Liver (tissue), 9 donors: ENCODE data around the gene NDP. TPM values are rescaled to one million over a fixed set of nuclear protein-coding genes. Genes with fewer than 3 reads are reported as not detected.
"Not testable (repeated sequence)": the region's sequence is repeated elsewhere in the genome, so short reads cannot be mapped to it uniquely, and the experiment has no call there.

Experiments used
- DNase-seq: peaks from one replicate; pipeline ENCODE4 v3.0.0-alpha.2; 2017; ENCODE audit warnings: low spot score
- H3K27ac ChIP-seq, 2 donors: one replicate each; pipeline ENCODE4 v1.7.0; 2013; ENCODE audit warnings: inconsistent platforms in 2 of 2, low read length in 2 of 2, control low read depth in 1 of 2, low read depth in 1 of 2, mild to moderate bottlenecking in 1 of 2
- H3K27me3 ChIP-seq, 4 donors: one replicate each; pipeline versions ENCODE4 v1.6.1 to v1.7.0; 2013; ENCODE audit warnings: low read length in 3 of 4, inconsistent platforms in 1 of 4, mild to moderate bottlenecking in 1 of 4, moderate library complexity in 1 of 4; ENCODE audit not compliant: control insufficient read depth in 4 of 4, insufficient read depth in 4 of 4
- H3K36me3 ChIP-seq, 4 donors: one replicate each; pipeline versions ENCODE4 v1.6.1 to v1.7.0; 2013; ENCODE audit warnings: low read length in 3 of 4, mild to moderate bottlenecking in 3 of 4, low read depth in 1 of 4, moderate library complexity in 1 of 4; ENCODE audit not compliant: control insufficient read depth in 4 of 4, insufficient read depth in 3 of 4
- H3K4me1 ChIP-seq, 4 donors: one replicate each; pipeline versions ENCODE4 v1.6.1 to v1.7.0; 2013; ENCODE audit warnings: low read length in 3 of 4, mild to moderate bottlenecking in 3 of 4, moderate library complexity in 1 of 4; ENCODE audit not compliant: control insufficient read depth in 4 of 4, insufficient read depth in 4 of 4
- H3K4me3 ChIP-seq, 3 donors: one replicate each; pipeline versions ENCODE4 v1.6.1 to v1.7.0; 2013; ENCODE audit warnings: low read length in 3 of 3, control low read depth in 1 of 3, low read depth in 1 of 3, mild to moderate bottlenecking in 1 of 3
- H3K9ac ChIP-seq, 2 donors: one replicate each; pipeline ENCODE4 v1.7.0; 2013; ENCODE audit warnings: low read length in 2 of 2, mild to moderate bottlenecking in 2 of 2, moderate library complexity in 2 of 2, control low read depth in 1 of 2, low read depth in 1 of 2
- H3K9me3 ChIP-seq, 4 donors: one replicate each; pipeline versions ENCODE4 v1.6.1 to v1.7.0; 2013; ENCODE audit warnings: low read length in 3 of 4; ENCODE audit not compliant: control insufficient read depth in 4 of 4
- FOXA1 ChIP-seq: IDR thresholded peaks from 2 replicates; pipeline ENCODE4 v1.6.1; 2016; ENCODE audit warnings: antibody characterized with exemption
- HNF4A ChIP-seq, 2 donors: conservative IDR thresholded peaks; 2 replicates each; pipeline ENCODE4 v1.6.1; 2016; ENCODE audit warnings: antibody characterized with exemption in 2 of 2, mild to moderate bottlenecking in 2 of 2
- HNF4G ChIP-seq: IDR thresholded peaks from 2 replicates; pipeline ENCODE4 v1.6.1; 2016; ENCODE audit warnings: antibody characterized with exemption
- JUND ChIP-seq, 2 donors: IDR thresholded peaks; 2 replicates each; pipeline ENCODE4 v1.6.1; 2016; ENCODE audit warnings: antibody characterized with exemption in 2 of 2
- NR2F2 ChIP-seq: IDR thresholded peaks from 2 replicates; pipeline ENCODE4 v1.6.1; 2016; ENCODE audit warnings: antibody characterized with exemption
- RAD21 ChIP-seq, 2 donors: IDR thresholded peaks; 2 replicates each; pipeline ENCODE4 v1.6.1; 2016; ENCODE audit warnings: antibody characterized with exemption in 2 of 2, mild to moderate bottlenecking in 2 of 2
- RXRA ChIP-seq, 2 donors: IDR thresholded peaks; 2 replicates each; pipeline ENCODE4 v1.6.1; 2017 to 2018; ENCODE audit warnings: antibody characterized with exemption in 2 of 2, mild to moderate bottlenecking in 1 of 2
- SP1 ChIP-seq: IDR thresholded peaks from 2 replicates; pipeline ENCODE4 v1.6.1; 2018; ENCODE audit warnings: antibody characterized with exemption, mild to moderate bottlenecking
- YY1 ChIP-seq: IDR thresholded peaks from 2 replicates; pipeline ENCODE4 v1.6.1; 2016; ENCODE audit warnings: antibody characterized with exemption, mild to moderate bottlenecking
- WGBS: extraction: QIAGEN DNeasy Blood & Tissue Kit; methylation state at CpG from one replicate; pipeline ENCODE4 v1.1.7; 2013; 5-methylcytosine and 5-hydroxymethylcytosine counted together
- polyA plus RNA-seq, 2 donors: library from polyadenylated mRNA; stranded (reverse) in 1 of 2; unstranded in 1 of 2; fragments of 200-250 nt in 1 of 2; fragments of >200 nt in 1 of 2; fragmentation: Nextera tagmentation in 1 of 2; extraction: Ambion mirVana in 1 of 2; gene quantifications; one replicate each; pipeline versions ENCODE4 v1.2.1 to v1.2.3, GENCODE V29; 2013 to 2015
- total RNA-seq, 2 donors: library from RNA; depleted of rRNA; stranded (reverse); fragments of >200 nt; gene quantifications; one replicate each; pipeline ENCODE4 v1.2.3, GENCODE V29; 2014
- TF ChIP-seq, protein P1 (sequence below): IDR thresholded peaks from 2 replicates; pipeline ENCODE4 v1.6.1; 2016; ENCODE audit warnings: antibody characterized with exemption, mild to moderate bottlenecking
- TF ChIP-seq, protein P2 (sequence below): fragments of 150-350 bp; IDR thresholded peaks from 2 replicates; pipeline ENCODE4 v1.5.1; 2017; ENCODE audit warnings: improper control_type of control experiment, low read depth, low read length; ENCODE audit not compliant: missing input control
- donor health status: healthy.
- donor health status: healthy.
- donor health status: healthy.
- donor health status: healthy.
- donor health status: healthy.

The NDP gene
- total and polyA plus RNA-seq, 4 donors, result not detected

DNA sequence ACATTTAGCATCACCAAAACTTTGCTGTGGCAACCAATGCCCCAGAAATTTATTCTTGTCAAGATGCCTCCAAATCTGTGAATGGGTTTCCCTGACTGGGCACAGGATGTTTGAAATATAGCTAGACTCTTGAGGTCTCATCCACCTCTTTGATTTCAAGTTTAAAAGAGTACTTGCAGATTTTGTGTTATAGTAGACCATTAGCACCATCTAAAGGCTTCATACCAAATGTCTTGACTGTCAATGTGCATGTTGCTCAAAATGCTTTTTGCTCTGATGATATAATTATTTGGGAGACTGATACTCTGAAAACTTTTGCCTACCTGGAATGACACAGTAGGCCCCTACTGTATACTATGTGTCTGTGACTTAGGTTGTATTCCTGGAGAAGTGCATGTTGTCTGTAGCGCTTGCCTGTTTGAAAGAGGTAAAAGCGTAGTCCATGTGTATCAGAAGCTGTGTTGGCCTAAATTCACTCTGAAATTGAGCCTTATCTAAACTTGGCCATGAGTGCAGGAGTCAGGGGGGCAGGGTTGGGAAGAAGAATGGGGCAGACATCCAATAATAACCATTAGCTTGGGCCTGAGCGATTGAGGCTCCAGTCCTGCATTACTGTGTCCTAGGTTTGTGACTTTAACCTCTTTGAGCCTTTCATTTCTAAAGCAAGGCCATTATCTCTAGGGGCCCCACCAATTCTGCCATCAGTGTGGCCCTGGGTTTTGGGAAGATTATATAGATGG is 33.8 kb downstream of the NDP start:
- Histone ChIP-seq H3K4me3 (no peak overlapping the region), H3K27ac (no peak overlapping the region), H3K9ac (no peak overlapping the region), H3K27me3 (no peaks in the 10 kb centered on the region), H3K36me3 (no peaks in the 10 kb centered on the region), H3K4me1 (no peaks in the 10 kb centered on the region), H3K9me3 (no peaks in the 10 kb centered on the region)
- TF ChIP-seq, protein P1, sequence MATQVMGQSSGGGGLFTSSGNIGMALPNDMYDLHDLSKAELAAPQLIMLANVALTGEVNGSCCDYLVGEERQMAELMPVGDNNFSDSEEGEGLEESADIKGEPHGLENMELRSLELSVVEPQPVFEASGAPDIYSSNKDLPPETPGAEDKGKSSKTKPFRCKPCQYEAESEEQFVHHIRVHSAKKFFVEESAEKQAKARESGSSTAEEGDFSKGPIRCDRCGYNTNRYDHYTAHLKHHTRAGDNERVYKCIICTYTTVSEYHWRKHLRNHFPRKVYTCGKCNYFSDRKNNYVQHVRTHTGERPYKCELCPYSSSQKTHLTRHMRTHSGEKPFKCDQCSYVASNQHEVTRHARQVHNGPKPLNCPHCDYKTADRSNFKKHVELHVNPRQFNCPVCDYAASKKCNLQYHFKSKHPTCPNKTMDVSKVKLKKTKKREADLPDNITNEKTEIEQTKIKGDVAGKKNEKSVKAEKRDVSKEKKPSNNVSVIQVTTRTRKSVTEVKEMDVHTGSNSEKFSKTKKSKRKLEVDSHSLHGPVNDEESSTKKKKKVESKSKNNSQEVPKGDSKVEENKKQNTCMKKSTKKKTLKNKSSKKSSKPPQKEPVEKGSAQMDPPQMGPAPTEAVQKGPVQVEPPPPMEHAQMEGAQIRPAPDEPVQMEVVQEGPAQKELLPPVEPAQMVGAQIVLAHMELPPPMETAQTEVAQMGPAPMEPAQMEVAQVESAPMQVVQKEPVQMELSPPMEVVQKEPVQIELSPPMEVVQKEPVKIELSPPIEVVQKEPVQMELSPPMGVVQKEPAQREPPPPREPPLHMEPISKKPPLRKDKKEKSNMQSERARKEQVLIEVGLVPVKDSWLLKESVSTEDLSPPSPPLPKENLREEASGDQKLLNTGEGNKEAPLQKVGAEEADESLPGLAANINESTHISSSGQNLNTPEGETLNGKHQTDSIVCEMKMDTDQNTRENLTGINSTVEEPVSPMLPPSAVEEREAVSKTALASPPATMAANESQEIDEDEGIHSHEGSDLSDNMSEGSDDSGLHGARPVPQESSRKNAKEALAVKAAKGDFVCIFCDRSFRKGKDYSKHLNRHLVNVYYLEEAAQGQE, result no peak
- TF ChIP-seq, protein P2, sequence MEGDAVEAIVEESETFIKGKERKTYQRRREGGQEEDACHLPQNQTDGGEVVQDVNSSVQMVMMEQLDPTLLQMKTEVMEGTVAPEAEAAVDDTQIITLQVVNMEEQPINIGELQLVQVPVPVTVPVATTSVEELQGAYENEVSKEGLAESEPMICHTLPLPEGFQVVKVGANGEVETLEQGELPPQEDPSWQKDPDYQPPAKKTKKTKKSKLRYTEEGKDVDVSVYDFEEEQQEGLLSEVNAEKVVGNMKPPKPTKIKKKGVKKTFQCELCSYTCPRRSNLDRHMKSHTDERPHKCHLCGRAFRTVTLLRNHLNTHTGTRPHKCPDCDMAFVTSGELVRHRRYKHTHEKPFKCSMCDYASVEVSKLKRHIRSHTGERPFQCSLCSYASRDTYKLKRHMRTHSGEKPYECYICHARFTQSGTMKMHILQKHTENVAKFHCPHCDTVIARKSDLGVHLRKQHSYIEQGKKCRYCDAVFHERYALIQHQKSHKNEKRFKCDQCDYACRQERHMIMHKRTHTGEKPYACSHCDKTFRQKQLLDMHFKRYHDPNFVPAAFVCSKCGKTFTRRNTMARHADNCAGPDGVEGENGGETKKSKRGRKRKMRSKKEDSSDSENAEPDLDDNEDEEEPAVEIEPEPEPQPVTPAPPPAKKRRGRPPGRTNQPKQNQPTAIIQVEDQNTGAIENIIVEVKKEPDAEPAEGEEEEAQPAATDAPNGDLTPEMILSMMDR, result peak; percentile 26
- TF ChIP-seq RAD21 (IDR thresholded peaks at IDR 0.05), result peak; percentile 75 to 79
- WGBS, result 76% methylated on average over 3 of the region's 3 CpGs
- no peak for DNase-seq

DNA sequence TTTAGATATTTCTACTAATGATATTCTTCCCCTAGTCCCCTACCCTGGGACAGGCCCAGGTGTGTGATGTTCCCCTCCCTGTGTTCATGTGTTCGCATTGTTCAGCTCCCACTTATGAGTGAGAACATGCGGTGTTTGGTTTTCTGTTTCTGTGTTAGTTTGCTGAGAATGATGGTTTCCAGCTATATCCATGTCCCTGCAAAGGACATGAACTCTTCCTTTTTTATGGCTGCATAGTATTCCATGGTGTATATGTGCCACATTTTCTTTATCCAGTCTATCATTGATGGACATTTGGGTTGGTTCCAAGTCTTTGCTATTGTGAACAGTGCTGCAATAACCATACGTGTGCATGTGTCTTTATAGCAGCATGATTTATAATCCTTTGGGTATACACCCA is 51.2 kb downstream of the NDP start:
- H3K27me3 ChIP-seq, DNase-seq, H3K9me3 ChIP-seq, H3K4me3 ChIP-seq, H3K4me1 ChIP-seq, H3K36me3 ChIP-seq, H3K9ac ChIP-seq, H3K27ac ChIP-seq: not testable (repeated sequence)
- WGBS, result 95% methylated on average over 3 of the region's 3 CpGs

DNA sequence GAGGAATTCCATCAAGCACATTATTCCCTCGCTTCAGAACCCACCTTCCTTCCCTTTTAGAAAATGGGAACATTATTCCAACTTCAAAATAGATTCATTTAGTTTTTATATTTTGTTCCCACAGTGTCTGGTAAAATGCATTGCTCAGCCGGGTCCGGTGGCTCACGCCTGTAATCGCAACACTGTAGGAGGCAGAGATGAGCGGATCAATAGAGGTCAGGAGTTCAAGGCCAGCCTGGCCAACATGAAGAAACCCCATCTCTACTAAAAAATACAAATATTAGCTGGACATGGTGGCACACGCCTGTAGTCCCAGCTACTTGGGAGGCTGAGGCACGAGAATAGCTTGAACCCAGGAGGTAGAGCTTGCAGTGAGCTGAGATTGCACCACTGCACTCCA is 62.4 kb downstream of the NDP start:
- WGBS, result 46% methylated on average over 8 of the region's 8 CpGs

DNA sequence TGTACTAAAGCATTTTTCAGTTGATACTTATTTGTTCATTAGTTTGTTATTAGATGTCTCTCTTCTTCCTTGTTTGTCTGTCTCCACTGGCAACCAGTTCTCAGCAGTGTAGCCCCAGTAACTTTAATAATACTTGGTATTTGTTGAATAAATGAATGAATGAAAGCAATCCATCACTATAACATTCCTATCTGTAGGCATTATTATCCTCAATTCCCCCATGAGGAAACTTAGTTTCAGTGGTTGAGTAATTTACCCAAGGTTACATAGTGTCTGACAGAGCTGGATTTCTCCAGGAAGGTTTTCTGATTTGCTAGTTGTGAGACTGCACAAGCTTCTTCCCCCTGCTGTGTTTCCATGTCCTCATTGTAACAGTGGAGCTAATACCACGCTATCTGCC is 63.2 kb downstream of the NDP start:
- WGBS, result 82% methylated on average over 1 of the region's 1 CpG
- H3K27me3 ChIP-seq, result no peaks in the 10 kb centered on the region
- DNase-seq, result no peak
- TF ChIP-seq FOXA1 (no peak), YY1 (no peak), NR2F2 (no peak), HNF4A (conservative IDR thresholded peaks at IDR 0.05) (no peak), JUND (IDR thresholded peaks at IDR 0.05) (no peak), HNF4G (no peak), SP1 (no peak)
- TF ChIP-seq, protein P1, result no peak
- TF ChIP-seq, protein P2, result no peak

More for the DNA sequence above, 62.4 kb downstream of the NDP start:
- H3K27ac ChIP-seq, H3K4me1 ChIP-seq, H3K4me3 ChIP-seq, H3K9ac ChIP-seq, H3K27me3 ChIP-seq, H3K9me3 ChIP-seq, DNase-seq, H3K36me3 ChIP-seq: not testable (repeated sequence)
- TF ChIP-seq RXRA (IDR thresholded peaks at IDR 0.05) (peak in 1 of 2 donors; percentile 36), HNF4A (conservative IDR thresholded peaks at IDR 0.05) (peak; percentile 26 to 43), NR2F2 (peak; percentile 24)

More for the DNA sequence above, 63.2 kb downstream of the NDP start:
- Histone ChIP-seq H3K9me3 (no peaks in the 10 kb centered on the region), H3K4me3 (no peak overlapping the region), H3K36me3 (no peaks in the 10 kb centered on the region), H3K9ac (no peak overlapping the region), H3K27ac (no peak overlapping the region), H3K4me1 (peaks cover 0 to 1% (median 0%) of the 10 kb centered on the region in 4 donors)
